ENCODE data around the gene WIPF2.
A peak's percentile ranks its signal among the peaks of the same experiment; 100 is the strongest.
"Not testable (repeated sequence)": the region's sequence is repeated elsewhere in the genome, so short reads cannot be mapped to it uniquely, and the experiment has no call there.

WIPF2 gene

GRCh38 chr17:40203131-40203530, 16.0 kb upstream of the WIPF2 start:
- Histone ChIP-seq H3K9ac (ENCODE audit: insufficient read length) (peak overlapping the region; percentile 41), H3K9me3 (ENCODE audit: low read depth, low read length) (no peaks in the 10 kb centered on the region), H3K27ac (peak overlapping the region; percentile 39; the same call in 1 of the 2 replicates), H3K4me3 (no peak overlapping the region), H3K36me3 (ENCODE audit: insufficient read depth, low read length) (no peaks in the 10 kb centered on the region)
- DNase-seq (ENCODE audit: low read depth, low spot score), result no peak
- TF ChIP-seq EZH2 (IDR thresholded peaks at IDR 0.05) (no peak), FOXP2 (optimal IDR thresholded peaks at IDR 0.05; ENCODE audit: control extremely low read depth, extremely low read length, insufficient read depth) (no peak), POLR2AphosphoS5 (IDR thresholded peaks at IDR 0.05; ENCODE audit: borderline replicate concordance, low read depth, low read length) (no peak)

GRCh38 chr17:40206193-40206592, 12.9 kb upstream of the WIPF2 start:
- not testable (repeated sequence) for H3K4me3 ChIP-seq; H3K27ac ChIP-seq; DNase-seq (ENCODE audit: low read depth, low spot score); H3K9ac ChIP-seq (ENCODE audit: insufficient read length); H3K9me3 ChIP-seq (ENCODE audit: low read depth, low read length); H3K36me3 ChIP-seq (ENCODE audit: insufficient read depth, low read length)

GRCh38 chr17:40209404-40210093, 9.6 kb upstream of the WIPF2 start:
- Histone ChIP-seq H3K36me3 (ENCODE audit: insufficient read depth, low read length) (no peaks in the 10 kb centered on the region), H3K27ac (no peak overlapping the region), H3K9ac (ENCODE audit: insufficient read length) (no peak overlapping the region), H3K9me3 (ENCODE audit: low read depth, low read length) (no peaks in the 10 kb centered on the region), H3K4me3 (no peak overlapping the region)
- no peak for DNase-seq (ENCODE audit: low read depth, low spot score)
- TF ChIP-seq POLR2AphosphoS5 (IDR thresholded peaks at IDR 0.05; ENCODE audit: borderline replicate concordance, low read depth, low read length) (no peak), FOXP2 (optimal IDR thresholded peaks at IDR 0.05; ENCODE audit: control extremely low read depth, extremely low read length, insufficient read depth) (no peak), EZH2 (IDR thresholded peaks at IDR 0.05) (no peak)

GRCh38 chr17:40213914-40214313, 5.2 kb upstream of the WIPF2 start:
- not testable (repeated sequence) for H3K9ac ChIP-seq (ENCODE audit: insufficient read length); H3K4me3 ChIP-seq; H3K9me3 ChIP-seq (ENCODE audit: low read depth, low read length); H3K27ac ChIP-seq; DNase-seq (ENCODE audit: low read depth, low spot score); H3K36me3 ChIP-seq (ENCODE audit: insufficient read depth, low read length)

GRCh38 chr17:40218006-40218739, 931 bp upstream of the WIPF2 start:
- H3K27ac ChIP-seq, result no peak overlapping the region
- no peak for DNase-seq (ENCODE audit: low read depth, low spot score)
- no peak overlapping the region for H3K9ac ChIP-seq (ENCODE audit: insufficient read length)
- no peak overlapping the region for H3K4me3 ChIP-seq
- TF ChIP-seq FOXP2 (optimal IDR thresholded peaks at IDR 0.05; ENCODE audit: control extremely low read depth, extremely low read length, insufficient read depth) (no peak), POLR2AphosphoS5 (IDR thresholded peaks at IDR 0.05; ENCODE audit: borderline replicate concordance, low read depth, low read length) (no peak), EZH2 (IDR thresholded peaks at IDR 0.05) (no peak)
- no peaks in the 10 kb centered on the region for H3K36me3 ChIP-seq (ENCODE audit: insufficient read depth, low read length)
- no peaks in the 10 kb centered on the region for H3K9me3 ChIP-seq (ENCODE audit: low read depth, low read length)

- peak overlapping the region; percentile 82 for H3K9ac ChIP-seq (ENCODE audit: insufficient read length)
These were observed 662 bp downstream of the WIPF2 start for GRCh38 chr17:40219594-40220338.

GRCh38 chr17:40224718-40225550, 5.8 kb downstream of the WIPF2 start:
- peaks cover 8% of the 10 kb centered on the region; the same call in 1 of the 2 replicates for H3K36me3 ChIP-seq (ENCODE audit: insufficient read depth, low read length)
- H3K9me3 ChIP-seq (ENCODE audit: low read depth, low read length), result no peaks in the 10 kb centered on the region
- H3K9ac ChIP-seq (ENCODE audit: insufficient read length), result peak overlapping the region; percentile 61
- no peak overlapping the region for H3K4me3 ChIP-seq
- no peak for TF ChIP-seq POLR2AphosphoS5 (IDR thresholded peaks at IDR 0.05; ENCODE audit: borderline replicate concordance, low read depth, low read length)
- TF ChIP-seq EZH2 (IDR thresholded peaks at IDR 0.05), result no peak
- TF ChIP-seq FOXP2 (optimal IDR thresholded peaks at IDR 0.05; ENCODE audit: control extremely low read depth, extremely low read length, insufficient read depth), result no peak
- no peak for DNase-seq (ENCODE audit: low read depth, low spot score)
- H3K27ac ChIP-seq, result peak overlapping the region; percentile 80

More at GRCh38 chr17:40219594-40220338, 662 bp downstream of the WIPF2 start:
- H3K9me3 ChIP-seq (ENCODE audit: low read depth, low read length), result no peaks in the 10 kb centered on the region
- peak overlapping the region; percentile 81 for H3K4me3 ChIP-seq
- peak overlapping the region; percentile 85; the same call in 1 of the 2 replicates for H3K27ac ChIP-seq
- TF ChIP-seq POLR2AphosphoS5 (IDR thresholded peaks at IDR 0.05; ENCODE audit: borderline replicate concordance, low read depth, low read length) (no peak), EZH2 (IDR thresholded peaks at IDR 0.05) (no peak), FOXP2 (optimal IDR thresholded peaks at IDR 0.05; ENCODE audit: control extremely low read depth, extremely low read length, insufficient read depth) (no peak)
- H3K36me3 ChIP-seq (ENCODE audit: insufficient read depth, low read length), result no peaks in the 10 kb centered on the region
- no peak for DNase-seq (ENCODE audit: low read depth, low spot score)

- DNase-seq (ENCODE audit: low read depth, low spot score); H3K9me3 ChIP-seq (ENCODE audit: low read depth, low read length); H3K4me3 ChIP-seq; H3K27ac ChIP-seq; H3K9ac ChIP-seq (ENCODE audit: insufficient read length): not testable (repeated sequence)
- H3K36me3 ChIP-seq (ENCODE audit: insufficient read depth, low read length), result peaks cover 22% of the 10 kb centered on the region
These were observed 10.0 kb downstream of the WIPF2 start for GRCh38 chr17:40229146-40229545.
